GM21526 (cell line): ENCODE data around the gene ACADM.
"Not testable (repeated sequence)": the region's sequence is repeated elsewhere in the genome, so short reads cannot be mapped to it uniquely, and the experiment has no call there.

Experiments
- ATAC-seq: cut with Tn5 transposase; IDR thresholded peaks from one replicate; pipeline ENCODE4 v1.9.1; 2021; ENCODE audit warnings: moderate library complexity; ENCODE audit not compliant: unreplicated experiment, low FRiP score

The ACADM gene

GRCh38 chr1:75733661-75734060 lies 9.2 kb downstream of the ACADM start:
- no peak for ATAC-seq

- no peak for ATAC-seq
These were observed 11.5 kb downstream of the ACADM start for GRCh38 chr1:75736016-75736415.

- no peak for ATAC-seq
These were observed 17.6 kb downstream of the ACADM start for GRCh38 chr1:75742047-75742625.

GRCh38 chr1:75745276-75745675 lies 20.8 kb downstream of the ACADM start:
- peak; percentile 80 for ATAC-seq

GRCh38 chr1:75757210-75757609 lies 32.7 kb downstream of the ACADM start:
- ATAC-seq, result not testable (repeated sequence)

- ATAC-seq, result not testable (repeated sequence)
These were observed 34.0 kb downstream of the ACADM start for GRCh38 chr1:75758543-75758942.

GRCh38 chr1:75764057-75764655 lies 39.6 kb downstream of the ACADM start:
- ATAC-seq, result no peak

- no peak for ATAC-seq
These were observed 41.3 kb downstream of the ACADM start for GRCh38 chr1:75765697-75766355.

- no peak for ATAC-seq
These were observed 43.5 kb downstream of the ACADM start for GRCh38 chr1:75768016-75768415.

- no peak for ATAC-seq
These were observed 46.3 kb downstream of the ACADM start for GRCh38 chr1:75770761-75771160.

- no peak for ATAC-seq
These were observed 47.5 kb downstream of the ACADM start for GRCh38 chr1:75771978-75772377.

- ATAC-seq, result not testable (repeated sequence)
These were observed 53.3 kb downstream of the ACADM start for GRCh38 chr1:75777812-75778211.

GRCh38 chr1:75778694-75779093 lies 54.2 kb downstream of the ACADM start:
- ATAC-seq, result not testable (repeated sequence)

GRCh38 chr1:75780183-75780582 lies 55.7 kb downstream of the ACADM start:
- ATAC-seq, result not testable (repeated sequence)

- ATAC-seq, result not testable (repeated sequence)
These were observed 59.4 kb downstream of the ACADM start for GRCh38 chr1:75783920-75784319.

- ATAC-seq, result peak; percentile 20
These were observed 60.9 kb downstream of the ACADM start for GRCh38 chr1:75785320-75785982.

GRCh38 chr1:75785983-75786853 lies 61.7 kb downstream of the ACADM start, which contains the start of gene RABGGTB:
TSS of gene RABGGTB (plus strand) at chr1:75786256. CDS start at chr1:75786272, 16 bp downstream.
- peak; percentile 68 for ATAC-seq

GRCh38 chr1:75786901-75787493 lies 62.5 kb downstream of the ACADM start:
- ATAC-seq, result no peak

GRCh38 chr1:75787524-75787923 lies 63.0 kb downstream of the ACADM start:
- no peak for ATAC-seq

GRCh38 chr1:75789988-75790387 lies 65.5 kb downstream of the ACADM start:
- no peak for ATAC-seq
